ENCODE results near the gene PDSS2.

PDSS2 gene

GRCh38 chr6:107423474-107423990, 35.8 kb downstream of the PDSS2 start:
- no peak overlapping the region for H3K27ac ChIP-seq
- no peak for TF ChIP-seq CTCF (conservative IDR thresholded peaks at IDR 0.05)

GRCh38 chr6:107421696-107422256, 37.6 kb downstream of the PDSS2 start:
- no peak overlapping the region for H3K27ac ChIP-seq
- TF ChIP-seq CTCF (conservative IDR thresholded peaks at IDR 0.05) = no peak

- TF ChIP-seq CTCF (conservative IDR thresholded peaks at IDR 0.05) = no peak
- no peak overlapping the region for H3K27ac ChIP-seq
These were observed 39.6 kb downstream of the PDSS2 start for GRCh38 chr6:107419733-107420132.

GRCh38 chr6:107418118-107418517, 41.2 kb downstream of the PDSS2 start:
- peak; percentile 60 for TF ChIP-seq CTCF (conservative IDR thresholded peaks at IDR 0.05)
- no peak overlapping the region for H3K27ac ChIP-seq

GRCh38 chr6:107416145-107416544, 43.2 kb downstream of the PDSS2 start:
- TF ChIP-seq CTCF (conservative IDR thresholded peaks at IDR 0.05) = no peak

GRCh38 chr6:107413966-107414645, 45.3 kb downstream of the PDSS2 start:
- no peak overlapping the region for H3K27ac ChIP-seq
- no peak for TF ChIP-seq CTCF (conservative IDR thresholded peaks at IDR 0.05)

More at GRCh38 chr6:107416145-107416544, 43.2 kb downstream of the PDSS2 start:
- H3K27ac ChIP-seq = peak overlapping the region; percentile 55

GRCh38 chr6:107411161-107411560, 48.2 kb downstream of the PDSS2 start:
- no peak for TF ChIP-seq CTCF (conservative IDR thresholded peaks at IDR 0.05)
- no peak overlapping the region for H3K27ac ChIP-seq

Data from VCaP (cell line).